PFSK-1 (cell line): Measurements from ENCODE around the gene MYO7B.

Source experiments
- FOXP2 ChIP-seq: optimal IDR thresholded peaks from 2 replicates; pipeline ENCODE3; 2011; ENCODE audit warnings: borderline replicate concordance, control low read depth, inconsistent platforms; ENCODE audit not compliant: insufficient read depth; ENCODE audit errors: extremely low read length, extremely low read depth
- POLR2AphosphoS5 ChIP-seq: IDR thresholded peaks from 2 replicates; pipeline ENCODE4 v1.6.1; 2012; ENCODE audit warnings: low read depth, mild to moderate bottlenecking, control low read depth, low read length, moderate library complexity
- SIN3A ChIP-seq: IDR thresholded peaks from 2 replicates; pipeline ENCODE4 v1.6.1; 2012; ENCODE audit warnings: mild to moderate bottlenecking, low read length, moderate library complexity, borderline replicate concordance; ENCODE audit not compliant: insufficient read depth
- TAF1 ChIP-seq: IDR thresholded peaks from 2 replicates; pipeline ENCODE4 v1.6.1; 2012; ENCODE audit warnings: low read length, control low read depth, borderline replicate concordance; ENCODE audit not compliant: insufficient read depth
- TF ChIP-seq, protein P1 (sequence below), 2 experiments: IDR thresholded peaks; 2 replicates each; pipeline versions ENCODE4 v1.6.1 to v1.8.0; 2011 to 2012; ENCODE audit warnings: low read depth in 2 of 2, low read length in 2 of 2, control low read depth in 1 of 2, inconsistent platforms in 1 of 2, mild to moderate bottlenecking in 1 of 2, moderate library complexity in 1 of 2; ENCODE audit not compliant: insufficient read depth in 1 of 2

Gene MYO7B

DNA sequence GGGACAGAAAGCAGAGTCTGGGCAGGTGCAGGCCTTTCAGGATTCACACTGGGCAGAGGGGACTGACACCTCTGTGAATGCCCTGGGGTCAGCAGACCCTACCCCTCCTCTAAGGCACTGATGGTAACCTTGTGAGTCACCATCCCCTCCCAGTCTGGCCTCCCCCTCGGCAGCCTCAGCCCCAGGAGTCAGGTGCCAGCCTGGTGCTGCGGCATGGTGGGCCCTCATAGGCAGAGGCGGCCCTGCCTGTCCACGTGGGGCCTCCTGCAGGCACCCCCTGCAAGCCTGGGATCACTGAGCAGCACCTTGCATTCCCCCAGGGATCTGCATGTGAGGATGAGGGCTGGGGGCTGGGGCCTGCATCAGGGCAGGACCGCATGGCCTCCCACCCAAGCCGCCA is 105.7 kb downstream of the MYO7B start:
- TF ChIP-seq, protein P1, sequence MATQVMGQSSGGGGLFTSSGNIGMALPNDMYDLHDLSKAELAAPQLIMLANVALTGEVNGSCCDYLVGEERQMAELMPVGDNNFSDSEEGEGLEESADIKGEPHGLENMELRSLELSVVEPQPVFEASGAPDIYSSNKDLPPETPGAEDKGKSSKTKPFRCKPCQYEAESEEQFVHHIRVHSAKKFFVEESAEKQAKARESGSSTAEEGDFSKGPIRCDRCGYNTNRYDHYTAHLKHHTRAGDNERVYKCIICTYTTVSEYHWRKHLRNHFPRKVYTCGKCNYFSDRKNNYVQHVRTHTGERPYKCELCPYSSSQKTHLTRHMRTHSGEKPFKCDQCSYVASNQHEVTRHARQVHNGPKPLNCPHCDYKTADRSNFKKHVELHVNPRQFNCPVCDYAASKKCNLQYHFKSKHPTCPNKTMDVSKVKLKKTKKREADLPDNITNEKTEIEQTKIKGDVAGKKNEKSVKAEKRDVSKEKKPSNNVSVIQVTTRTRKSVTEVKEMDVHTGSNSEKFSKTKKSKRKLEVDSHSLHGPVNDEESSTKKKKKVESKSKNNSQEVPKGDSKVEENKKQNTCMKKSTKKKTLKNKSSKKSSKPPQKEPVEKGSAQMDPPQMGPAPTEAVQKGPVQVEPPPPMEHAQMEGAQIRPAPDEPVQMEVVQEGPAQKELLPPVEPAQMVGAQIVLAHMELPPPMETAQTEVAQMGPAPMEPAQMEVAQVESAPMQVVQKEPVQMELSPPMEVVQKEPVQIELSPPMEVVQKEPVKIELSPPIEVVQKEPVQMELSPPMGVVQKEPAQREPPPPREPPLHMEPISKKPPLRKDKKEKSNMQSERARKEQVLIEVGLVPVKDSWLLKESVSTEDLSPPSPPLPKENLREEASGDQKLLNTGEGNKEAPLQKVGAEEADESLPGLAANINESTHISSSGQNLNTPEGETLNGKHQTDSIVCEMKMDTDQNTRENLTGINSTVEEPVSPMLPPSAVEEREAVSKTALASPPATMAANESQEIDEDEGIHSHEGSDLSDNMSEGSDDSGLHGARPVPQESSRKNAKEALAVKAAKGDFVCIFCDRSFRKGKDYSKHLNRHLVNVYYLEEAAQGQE (IDR thresholded peaks at IDR 0.05; ENCODE audit: insufficient read depth in 1 of 2, low read depth in 2 of 2, low read length in 2 of 2): no peak
- TF ChIP-seq FOXP2: no peak
- TF ChIP-seq TAF1: no peak
- no peak for TF ChIP-seq POLR2AphosphoS5
- TF ChIP-seq SIN3A: no peak

DNA sequence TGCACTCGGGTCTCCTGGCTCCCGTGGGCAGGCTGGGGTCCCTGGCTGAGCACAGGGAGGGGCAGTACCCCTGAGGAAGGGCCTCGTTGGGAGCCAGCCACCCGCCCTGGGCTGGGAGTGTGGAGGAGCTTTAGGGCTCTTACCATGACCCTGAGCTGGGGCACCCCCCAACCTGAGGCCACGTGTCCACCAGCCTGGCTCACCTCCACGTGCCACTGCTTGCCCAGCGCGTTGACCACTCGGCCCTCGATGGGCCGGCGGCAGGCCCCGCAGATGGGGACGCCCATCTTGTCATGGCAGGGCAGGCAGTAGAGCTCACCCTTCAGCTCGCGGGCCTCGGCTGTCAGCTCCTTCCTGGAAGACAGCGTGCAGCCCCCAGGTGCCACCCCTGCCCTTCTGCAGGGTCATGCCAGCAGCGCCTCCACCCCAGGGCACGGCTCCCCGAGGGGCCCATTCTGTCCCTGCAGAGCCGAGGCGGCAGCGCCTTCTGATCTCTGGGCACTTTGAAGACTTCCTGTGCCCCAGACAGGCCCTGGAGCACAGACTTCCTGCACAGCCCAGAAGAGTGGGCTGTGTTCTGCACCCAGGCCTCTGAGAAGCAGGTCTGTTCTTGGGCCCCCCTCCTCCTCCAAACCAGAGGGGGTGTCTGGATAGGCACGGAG is 106.5 kb downstream of the MYO7B start:
- TF ChIP-seq TAF1 (no peak), FOXP2 (no peak), SIN3A (no peak), POLR2AphosphoS5 (no peak)
- TF ChIP-seq, protein P1 (IDR thresholded peaks at IDR 0.05; ENCODE audit: insufficient read depth in 1 of 2, low read depth in 2 of 2, low read length in 2 of 2): no peak

DNA sequence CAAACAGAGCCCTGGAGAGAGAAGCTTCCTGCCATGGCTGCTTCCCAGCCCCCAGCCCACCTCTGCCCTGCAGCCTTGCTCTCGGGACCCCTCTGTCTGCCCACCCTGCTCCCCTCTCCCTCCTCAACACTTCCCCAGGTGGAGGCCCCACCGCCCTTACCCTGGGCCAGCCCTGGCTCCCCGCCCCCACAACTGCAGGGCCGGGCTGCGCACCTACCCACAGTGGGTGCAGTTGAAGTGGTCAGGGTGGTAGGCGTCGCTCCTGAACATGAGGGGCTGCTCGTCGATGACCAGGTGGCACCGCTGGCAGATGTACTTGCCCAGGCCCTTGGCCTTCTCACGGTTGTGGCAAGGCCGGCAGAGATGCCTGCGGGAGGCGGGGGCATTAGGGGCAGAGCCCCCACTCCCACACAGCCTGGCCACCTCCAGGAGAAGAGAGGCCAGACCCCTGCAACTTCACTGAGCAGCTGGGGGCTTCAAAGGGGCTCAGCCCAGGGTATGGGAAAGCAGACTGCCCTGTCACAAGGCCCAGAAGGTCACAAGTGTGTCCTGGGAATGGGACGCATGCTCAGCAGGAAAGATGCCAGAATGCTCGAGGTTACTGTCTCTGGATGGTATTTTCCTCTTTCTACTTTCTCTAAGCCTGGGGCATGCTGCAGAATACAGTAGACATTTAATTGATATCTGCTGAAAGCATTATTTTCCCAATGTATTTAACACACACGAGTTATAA is 107.4 kb downstream of the MYO7B start:
- TF ChIP-seq SIN3A (no peak), FOXP2 (no peak), POLR2AphosphoS5 (no peak), TAF1 (no peak)
- TF ChIP-seq, protein P1 (IDR thresholded peaks at IDR 0.05; ENCODE audit: insufficient read depth in 1 of 2, low read depth in 2 of 2, low read length in 2 of 2): no peak

- TF ChIP-seq SIN3A (no peak), POLR2AphosphoS5 (no peak), FOXP2 (no peak), TAF1 (no peak)
- TF ChIP-seq, protein P1 (IDR thresholded peaks at IDR 0.05; ENCODE audit: insufficient read depth in 1 of 2, low read depth in 2 of 2, low read length in 2 of 2): no peak
Observed at GRCh38 chr2:127643439-127644065, 108.1 kb downstream of the MYO7B start.
